GM19351 (cell line): ENCODE measurements around the gene ITGAL.

Source experiments
- ATAC-seq: cut with Tn5 transposase; IDR thresholded peaks from one replicate; pipeline ENCODE4 v1.9.1; 2021; ENCODE audit warnings: mild to moderate bottlenecking, moderate library complexity; ENCODE audit not compliant: unreplicated experiment

ITGAL gene

GRCh38 chr16:30567160-30567990 is 94.8 kb downstream of the ITGAL start:
- no peak for ATAC-seq

- no peak for ATAC-seq
Observed at GRCh38 chr16:30567991-30568638, 95.6 kb downstream of the ITGAL start.

GRCh38 chr16:30569281-30569680 is 96.7 kb downstream of the ITGAL start:
- no peak for ATAC-seq

- ATAC-seq, result no peak
Observed at GRCh38 chr16:30569746-30570635, 97.4 kb downstream of the ITGAL start.

GRCh38 chr16:30570636-30571444 is 98.3 kb downstream of the ITGAL start:
- no peak for ATAC-seq

GRCh38 chr16:30571445-30572322 is 99.1 kb downstream of the ITGAL start, which contains the start of gene ZNF688:
ZNF688 (minus strand) TSS chr16:30571714; CDS start chr16:30571629, 85 bp downstream.
- ATAC-seq, result peak; percentile 82
